Endothelial cell of umbilical vein (primary cell): ENCODE measurements around the gene SPTBN4. TPM values are rescaled to one million over a fixed set of nuclear protein-coding genes. Genes with fewer than 3 reads are reported as not detected.

ENCODE experiments used
- BruUV-seq: library from RNA; stranded (reverse); fragments of 400-500 nt; replicated peaks from 2 replicates; lab custom pipeline; 2021; lab: Mats Ljungman, UMichigan
- CTCF ChIA-PET: fragments of 300-600, 350-600 bp; sonication (Branson Sonifier 250); formaldehyde crosslinking; loops from one replicate; lab custom pipeline; 2021; ENCODE audit warnings: antibody characterized with exemption, inconsistent platforms; lab: Charles Lee
- POLR2A ChIA-PET: fragments of 300-600, 350-600 bp; sonication (Branson Sonifier 250); formaldehyde crosslinking; loops from one replicate; lab custom pipeline; 2021; ENCODE audit warnings: antibody characterized with exemption, inconsistent platforms; lab: Charles Lee
- DNase-seq: peaks from one replicate; pipeline ENCODE4 v3.0.0-alpha.2; 2011; ENCODE audit warnings: low read depth, low spot score
- FAIRE-seq: peaks from 2 replicates; lab custom pipeline; 2011; peaks lifted over from hg19 to GRCh38; lab: Jason Lieb, UNC
- H2AFZ ChIP-seq: 2 replicates; pipeline ENCODE4 v1.6.0; 2012; ENCODE audit warnings: low read depth, low read length, control low read depth, inconsistent platforms
- H3K27ac ChIP-seq: 2 replicates; pipeline ENCODE4 v1.5.1; 2011; ENCODE audit warnings: low read depth, mild to moderate bottlenecking, control low read depth, low read length, moderate library complexity; ENCODE audit not compliant: insufficient read depth
- H3K27me3 ChIP-seq, 2 experiments: 2 replicates each; pipeline versions ENCODE4 v1.6.0 to v1.6.1; 2011; ENCODE audit warnings: low read length in 2 of 2, mixed read lengths in 1 of 2; ENCODE audit not compliant: control insufficient read depth in 2 of 2, insufficient read depth in 2 of 2
- H3K36me3 ChIP-seq, 2 experiments: 2 replicates in 1 of 2; 3 replicates in 1 of 2; pipeline ENCODE4 v1.5.1; 2011; ENCODE audit warnings: low read length in 2 of 2, mild to moderate bottlenecking in 1 of 2, moderate library complexity in 1 of 2; ENCODE audit not compliant: control insufficient read depth in 2 of 2, insufficient read depth in 2 of 2; ENCODE audit errors: extremely low read depth in 1 of 2
- H3K4me1 ChIP-seq: 3 replicates; pipeline ENCODE4 v1.5.1; 2011; ENCODE audit warnings: mild to moderate bottlenecking, low read length; ENCODE audit not compliant: control insufficient read depth, insufficient read depth; ENCODE audit errors: extremely low read depth
- H3K4me2 ChIP-seq: 2 replicates; pipeline ENCODE4 v1.6.1; 2011; ENCODE audit warnings: low read length, control low read depth, mixed read lengths; ENCODE audit not compliant: insufficient read depth
- H3K4me3 ChIP-seq, 3 experiments: fragments of 200-600 bp in 1 of 3; sonication (generic), shearing (Covaris generic) in 1 of 3; replicated peaks in 1 of 3; 2 replicates each; pipeline ENCODE4 v1.5.1; 2011 to 2016; ENCODE audit warnings: control low read depth in 3 of 3, low read length in 3 of 3, mild to moderate bottlenecking in 2 of 3, inconsistent platforms in 1 of 3, low read depth in 1 of 3, moderate library complexity in 1 of 3; ENCODE audit not compliant: insufficient read depth in 1 of 3
- H3K79me2 ChIP-seq: 2 replicates; pipeline ENCODE4 v1.6.0; 2012; ENCODE audit warnings: low read length, inconsistent platforms; ENCODE audit not compliant: control insufficient read depth, insufficient read depth
- H3K9ac ChIP-seq: replicated peaks from 2 replicates; pipeline ENCODE3; 2011; ENCODE audit warnings: low read length, control low read depth; ENCODE audit not compliant: insufficient read depth; ENCODE audit errors: extremely low read depth
- H3K9me1 ChIP-seq: replicated peaks from 3 replicates; pipeline ENCODE4 v1.6.0; 2011; ENCODE audit warnings: mild to moderate bottlenecking, low read length; ENCODE audit not compliant: control insufficient read depth, insufficient read depth; ENCODE audit errors: extremely low read depth
- H3K9me3 ChIP-seq: replicated peaks from 2 replicates; pipeline ENCODE4 v1.5.1; 2012; ENCODE audit warnings: low read length, inconsistent platforms; ENCODE audit not compliant: control insufficient read depth, insufficient read depth
- H4K20me1 ChIP-seq: replicated peaks from 2 replicates; pipeline ENCODE3; 2011; ENCODE audit warnings: mild to moderate bottlenecking, low read length; ENCODE audit not compliant: control insufficient read depth, insufficient read depth; ENCODE audit errors: extremely low read depth
- EZH2 ChIP-seq: IDR thresholded peaks from 2 replicates; pipeline ENCODE4 v1.6.1; 2012; ENCODE audit warnings: borderline replicate concordance, low read depth, mild to moderate bottlenecking, moderate library complexity, low read length, inconsistent platforms; ENCODE audit not compliant: severe bottlenecking
- FOS ChIP-seq: IDR thresholded peaks from 2 replicates; pipeline ENCODE4 v1.6.1; 2011; ENCODE audit warnings: mild to moderate bottlenecking, low read length, moderate library complexity, borderline replicate concordance; ENCODE audit not compliant: insufficient read depth
- GATA2 ChIP-seq: IDR thresholded peaks from 2 replicates; pipeline ENCODE4 v1.7.0; 2011; ENCODE audit warnings: low read depth, mild to moderate bottlenecking, moderate library complexity, mixed read lengths, low read length; ENCODE audit not compliant: insufficient read length, insufficient read depth
- JUN ChIP-seq: IDR thresholded peaks from 2 replicates; pipeline ENCODE4 v1.6.1; 2011; ENCODE audit warnings: borderline replicate concordance, low read depth; ENCODE audit not compliant: insufficient read length, insufficient read depth
- MYC ChIP-seq: IDR thresholded peaks from one replicate; pipeline ENCODE4 v1.6.1; 2011; ENCODE audit warnings: mild to moderate bottlenecking, low read depth, low read length
- POLR2A ChIP-seq: IDR thresholded peaks from 2 replicates; pipeline ENCODE4 v1.6.1; 2012; ENCODE audit warnings: low read depth, mild to moderate bottlenecking, control low read depth, low read length
- POLR2AphosphoS5 ChIP-seq: IDR thresholded peaks from 2 replicates; pipeline ENCODE4 v1.6.1; 2012; ENCODE audit warnings: low read depth, mild to moderate bottlenecking, control low read depth, low read length, moderate library complexity; ENCODE audit not compliant: insufficient read depth
- dilution Hi-C: fragments of 300-500 bp; cut with MboI; formaldehyde crosslinking; loops from one replicate; pipeline ENCODE4 v1.15.0; 2019; ENCODE audit warnings: low sequenced_read_pairs; ENCODE audit not compliant: extremely low pct_ligation_motif_present
- intact Hi-C: fragments of 100-400 bp; cut with micrococcal nuclease; formaldehyde crosslinking; loops from one replicate; pipeline ENCODE4 v1.10.0; 2022
- polyA plus RNA-seq, 4 experiments: library from polyadenylated mRNA; depleted of rRNA in 3 of 4; stranded (reverse) in 3 of 4; unstranded in 1 of 4; fragments of >200 nt; gene quantifications; 2 replicates each; pipeline versions ENCODE4 v1.2.1 to v1.2.3, GENCODE V29; 2011 to 2012; ENCODE audit warnings: missing spikeins in 1 of 4
- total RNA-seq: library from RNA; stranded (reverse); gene quantifications from 2 replicates; pipeline ENCODE4 v1.2.3, GENCODE V29; 2021
- TF ChIP-seq, protein P1 (sequence below), 2 donors: IDR thresholded peaks; 1 replicate in 1 of 2; 2 replicates in 1 of 2; pipeline ENCODE4 v1.5.1; 2011; ENCODE audit warnings: low read length in 2 of 2, mild to moderate bottlenecking in 2 of 2, moderate library complexity in 2 of 2, control low read depth in 1 of 2, inconsistent platforms in 1 of 2, low read depth in 1 of 2; ENCODE audit not compliant: insufficient read depth in 1 of 2; ENCODE audit errors: extremely low read depth in 1 of 2
- TF ChIP-seq, protein P2 (sequence below): IDR thresholded peaks from 2 replicates; pipeline ENCODE4 v1.6.1; 2011; ENCODE audit not compliant: insufficient read depth, insufficient read length

Gene SPTBN4
- total and polyA plus RNA-seq, 2 donors (not counting 3 experiments of a cell fraction or from before 2014, with no cell fraction given), result 0.33 TPM; not detected in 1

DNA sequence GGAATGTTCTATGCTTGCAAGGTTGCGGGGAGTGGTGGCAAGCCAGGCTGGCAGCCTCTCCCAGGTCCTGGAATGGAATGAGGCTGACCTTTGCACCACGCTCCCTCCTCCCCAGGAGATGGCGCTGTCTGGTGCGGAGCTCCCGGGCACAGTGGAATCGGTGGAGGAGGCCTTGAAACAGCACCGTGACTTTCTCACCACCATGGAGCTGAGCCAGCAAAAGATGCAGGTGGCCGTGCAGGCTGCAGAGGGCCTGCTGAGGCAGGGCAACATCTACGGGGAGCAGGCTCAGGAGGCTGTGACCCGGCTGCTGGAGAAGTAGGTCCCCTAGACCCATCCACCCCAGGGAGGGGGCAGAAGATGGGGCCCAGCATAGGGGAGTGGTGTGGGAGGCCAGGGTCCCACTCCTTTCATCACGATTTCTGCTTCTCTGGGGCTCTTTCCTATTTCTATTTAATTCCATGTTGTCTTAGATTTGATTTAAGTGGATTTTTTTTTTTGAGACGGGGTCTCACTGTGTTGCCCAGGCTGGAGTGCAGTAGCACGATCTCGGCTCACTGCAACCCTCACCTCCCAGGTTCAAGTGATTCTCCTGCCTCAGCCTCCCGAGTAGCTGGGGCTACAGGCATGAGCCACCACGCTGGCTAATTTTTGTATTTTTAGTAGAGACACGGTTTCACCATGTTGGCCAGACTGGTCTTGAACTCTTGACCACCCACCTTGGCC, 56.7 kb downstream of the SPTBN4 start:
- H3K4me2 ChIP-seq, result no peak overlapping the region
- peaks cover 2 to 7% of the 10 kb centered on the region in 2 experiments for H3K27me3 ChIP-seq
- no peak overlapping the region for H3K9ac ChIP-seq
- no peaks in the 10 kb centered on the region for H3K36me3 ChIP-seq
- FAIRE-seq (peak; percentile 46), DNase-seq (peak; percentile 49)
- POLR2A ChIA-PET, result no interaction called here
- H3K4me1 ChIP-seq, result no peaks in the 10 kb centered on the region
- BruUV-seq, result no TSS peak
- no peaks in the 10 kb centered on the region for H3K9me1 ChIP-seq
- no peak overlapping the region for H3K4me3 ChIP-seq
- TF ChIP-seq, protein P1, sequence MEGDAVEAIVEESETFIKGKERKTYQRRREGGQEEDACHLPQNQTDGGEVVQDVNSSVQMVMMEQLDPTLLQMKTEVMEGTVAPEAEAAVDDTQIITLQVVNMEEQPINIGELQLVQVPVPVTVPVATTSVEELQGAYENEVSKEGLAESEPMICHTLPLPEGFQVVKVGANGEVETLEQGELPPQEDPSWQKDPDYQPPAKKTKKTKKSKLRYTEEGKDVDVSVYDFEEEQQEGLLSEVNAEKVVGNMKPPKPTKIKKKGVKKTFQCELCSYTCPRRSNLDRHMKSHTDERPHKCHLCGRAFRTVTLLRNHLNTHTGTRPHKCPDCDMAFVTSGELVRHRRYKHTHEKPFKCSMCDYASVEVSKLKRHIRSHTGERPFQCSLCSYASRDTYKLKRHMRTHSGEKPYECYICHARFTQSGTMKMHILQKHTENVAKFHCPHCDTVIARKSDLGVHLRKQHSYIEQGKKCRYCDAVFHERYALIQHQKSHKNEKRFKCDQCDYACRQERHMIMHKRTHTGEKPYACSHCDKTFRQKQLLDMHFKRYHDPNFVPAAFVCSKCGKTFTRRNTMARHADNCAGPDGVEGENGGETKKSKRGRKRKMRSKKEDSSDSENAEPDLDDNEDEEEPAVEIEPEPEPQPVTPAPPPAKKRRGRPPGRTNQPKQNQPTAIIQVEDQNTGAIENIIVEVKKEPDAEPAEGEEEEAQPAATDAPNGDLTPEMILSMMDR (IDR thresholded peaks at IDR 0.05; ENCODE audit: extremely low read depth in 1 of 2, insufficient read depth in 1 of 2, low read depth in 1 of 2, low read length in 2 of 2), result peak; percentile 67 to 84
- TF ChIP-seq FOS, result no peak
- no peak for TF ChIP-seq MYC
- TF ChIP-seq POLR2AphosphoS5, result no peak
- no peak for TF ChIP-seq JUN
- TF ChIP-seq, protein P2, sequence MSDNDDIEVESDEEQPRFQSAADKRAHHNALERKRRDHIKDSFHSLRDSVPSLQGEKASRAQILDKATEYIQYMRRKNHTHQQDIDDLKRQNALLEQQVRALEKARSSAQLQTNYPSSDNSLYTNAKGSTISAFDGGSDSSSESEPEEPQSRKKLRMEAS, result no peak
- TF ChIP-seq EZH2, result no peak
- TF ChIP-seq POLR2A, result no peak
- TF ChIP-seq GATA2, result no peak
- no peak overlapping the region for H3K27ac ChIP-seq
- no peak overlapping the region for H2AFZ ChIP-seq
- no peaks in the 10 kb centered on the region for H3K79me2 ChIP-seq
- H4K20me1 ChIP-seq, result no peaks in the 10 kb centered on the region
- CTCF ChIA-PET, result interaction anchor here (0.6 to 2.5 kb wide), 22 partner anchors 8 to 418 kb away, joined by 3 to 25 read pairs (median 5); partner anchors contain the start of genes BLVRB and LTBP4
- dilution Hi-C loops, result no loop called here
- no peaks in the 10 kb centered on the region for H3K9me3 ChIP-seq
- intact Hi-C loops, result loop anchor here (1.0 to 10.0 kb wide), 3 partner anchors 59 to 379 kb away; partner anchors contain the start of gene BLVRB
